H1 (cell line): ENCODE results near the gene DYNLL2. TPM values are rescaled to one million over a fixed set of nuclear protein-coding genes. Genes with fewer than 3 reads are reported as not detected.

Source experiments
- CTCF ChIA-PET: fragments of 300-600 bp; sonication (Branson Sonifier 250); formaldehyde crosslinking; loops from one replicate; lab custom pipeline; 2021; ENCODE audit not compliant: partially characterized antibody; lab: Charles Lee
- POLR2A ChIA-PET: fragments of 300-600 bp; sonication (Branson Sonifier 250); formaldehyde crosslinking; loops from one replicate; lab custom pipeline; 2021; ENCODE audit warnings: inconsistent platforms; ENCODE audit not compliant: partially characterized antibody; lab: Charles Lee
- DNase-seq, 2 experiments: peaks; one replicate each; pipeline versions ENCODE4 v3.0.0 to v3.0.0-alpha.2; 2010 to 2022; ENCODE audit warnings: low spot score in 2 of 2, low read depth in 1 of 2, mixed read lengths in 1 of 2
- FAIRE-seq: peaks from 2 replicates; lab custom pipeline; 2011; peaks lifted over from hg19 to GRCh38; lab: Jason Lieb, UNC
- H2AFZ ChIP-seq: 2 replicates; pipeline ENCODE4 v1.8.1; 2012; ENCODE audit warnings: low read length, inconsistent platforms
- H2AK5ac ChIP-seq: 2 replicates; pipeline ENCODE4 v1.6.1; 2013; ENCODE audit warnings: low read depth, low read length
- H2BK120ac ChIP-seq: replicated peaks from 2 replicates; pipeline ENCODE3; 2013; ENCODE audit warnings: low read depth, low read length, inconsistent platforms
- H2BK12ac ChIP-seq: 2 replicates; pipeline ENCODE4 v1.6.1; 2013; ENCODE audit warnings: low read depth, low read length
- H2BK15ac ChIP-seq: 2 replicates; pipeline ENCODE4 v1.6.1; 2013; ENCODE audit warnings: low read length
- H2BK20ac ChIP-seq: 2 replicates; pipeline ENCODE4 v1.6.1; 2013; ENCODE audit warnings: low read length
- H2BK5ac ChIP-seq: 2 replicates; pipeline ENCODE4 v1.6.1; 2013; ENCODE audit warnings: low read depth, low read length
- H3K14ac ChIP-seq: 2 replicates; pipeline ENCODE4 v1.6.1; 2013; ENCODE audit warnings: inconsistent platforms; ENCODE audit not compliant: insufficient read length
- H3K18ac ChIP-seq: 2 replicates; pipeline ENCODE4 v1.6.1; 2013; ENCODE audit warnings: low read length; ENCODE audit errors: extremely low read depth
- H3K23ac ChIP-seq: 2 replicates; pipeline ENCODE4 v1.6.1; 2013; ENCODE audit warnings: inconsistent platforms; ENCODE audit not compliant: insufficient read length
- H3K23me2 ChIP-seq: 2 replicates; pipeline ENCODE4 v1.6.1; 2013; ENCODE audit warnings: low read depth, low read length
- H3K27ac ChIP-seq: 2 replicates; pipeline ENCODE4 v1.6.1; 2011; ENCODE audit warnings: low read depth, low read length, inconsistent platforms
- H3K27me3 ChIP-seq, 4 experiments: replicated peaks in 1 of 4; 1 replicate in 1 of 4; 2 replicates in 3 of 4; pipeline versions ENCODE4 v1.6.1 to v1.8.1; 2011 to 2013; ENCODE audit warnings: low read length in 3 of 4, mild to moderate bottlenecking in 3 of 4, inconsistent platforms in 2 of 4, mixed read lengths in 2 of 4, moderate library complexity in 1 of 4; ENCODE audit not compliant: control insufficient read depth in 3 of 4, insufficient read depth in 3 of 4; ENCODE audit errors: extremely low read depth in 1 of 4
- H3K36me3 ChIP-seq, 4 experiments: 2 replicates each; pipeline versions ENCODE4 v1.6.1 to v1.8.1; 2011 to 2013; ENCODE audit warnings: mild to moderate bottlenecking in 4 of 4, low read length in 3 of 4, moderate library complexity in 2 of 4, control low read depth in 1 of 4, inconsistent platforms in 1 of 4; ENCODE audit not compliant: insufficient read depth in 4 of 4, control insufficient read depth in 2 of 4
- H3K4ac ChIP-seq: replicated peaks from 2 replicates; pipeline ENCODE3; 2013; ENCODE audit warnings: low read length, low read depth, mixed read lengths, inconsistent platforms; ENCODE audit not compliant: insufficient read length
- H3K4me1 ChIP-seq, 4 experiments: replicated peaks in 1 of 4; 1 replicate in 1 of 4; 2 replicates in 3 of 4; pipeline versions ENCODE4 v1.6.1 to v1.8.1; 2011 to 2013; ENCODE audit warnings: low read length in 3 of 4, inconsistent platforms in 2 of 4, mixed read lengths in 1 of 4; ENCODE audit not compliant: insufficient read depth in 4 of 4, control insufficient read depth in 3 of 4
- H3K4me2 ChIP-seq, 2 experiments: 2 replicates each; pipeline versions ENCODE4 v1.6.1 to v1.8.1; 2011 to 2013; ENCODE audit warnings: low read depth in 2 of 2, low read length in 2 of 2, control low read depth in 1 of 2, inconsistent platforms in 1 of 2, mild to moderate bottlenecking in 1 of 2; ENCODE audit not compliant: insufficient read depth in 1 of 2
- H3K4me3 ChIP-seq, 4 experiments: fragments of 200-600, 300-600 bp in 1 of 4; sonication (generic), shearing (Covaris generic), sonication (Bioruptor Twin) in 1 of 4; 2 replicates each; pipeline versions ENCODE4 v1.5.1 to v1.8.1; 2011 to 2016; ENCODE audit warnings: low read length in 4 of 4, low read depth in 3 of 4, control low read depth in 2 of 4, inconsistent platforms in 2 of 4, mild to moderate bottlenecking in 2 of 4, mixed read lengths in 1 of 4, moderate library complexity in 1 of 4; ENCODE audit not compliant: insufficient read depth in 2 of 4; ENCODE audit errors: extremely low read depth in 1 of 4
- H3K56ac ChIP-seq: replicated peaks from 2 replicates; pipeline ENCODE3; 2013; ENCODE audit warnings: low read depth, mild to moderate bottlenecking, mixed read lengths, low read length, inconsistent platforms; ENCODE audit not compliant: insufficient read length
- H3K79me1 ChIP-seq: 2 replicates; pipeline ENCODE4 v1.6.1; 2013; ENCODE audit warnings: low read depth, low read length, control low read depth
- H3K79me2 ChIP-seq, 2 experiments: 2 replicates each; pipeline versions ENCODE4 v1.6.1 to v1.8.1; 2012 to 2013; ENCODE audit warnings: low read length in 2 of 2, mild to moderate bottlenecking in 2 of 2, inconsistent platforms in 1 of 2; ENCODE audit not compliant: insufficient read depth in 2 of 2, control insufficient read depth in 1 of 2
- H3K9ac ChIP-seq, 4 experiments: replicated peaks in 1 of 4; 1 replicate in 1 of 4; 2 replicates in 3 of 4; pipeline versions ENCODE4 v1.6.1 to v1.8.1; 2011 to 2013; ENCODE audit warnings: low read depth in 3 of 4, low read length in 3 of 4, control low read depth in 2 of 4, mild to moderate bottlenecking in 2 of 4, moderate library complexity in 2 of 4, inconsistent platforms in 1 of 4; ENCODE audit errors: extremely low read depth in 1 of 4
- H3K9me3 ChIP-seq, 2 experiments: 2 replicates each; pipeline versions ENCODE4 v1.6.1 to v1.8.1; 2012 to 2013; ENCODE audit warnings: mild to moderate bottlenecking in 2 of 2, moderate library complexity in 2 of 2, control low read depth in 1 of 2, inconsistent platforms in 1 of 2, low read depth in 1 of 2, low read length in 1 of 2, mixed read lengths in 1 of 2; ENCODE audit not compliant: insufficient read depth in 2 of 2
- H4K20me1 ChIP-seq, 2 experiments: replicated peaks in 1 of 2; 2 replicates each; pipeline versions ENCODE3 to v1.8.1; 2011 to 2013; ENCODE audit warnings: inconsistent platforms in 2 of 2, low read length in 2 of 2, mild to moderate bottlenecking in 1 of 2; ENCODE audit not compliant: insufficient read depth in 2 of 2, control insufficient read depth in 1 of 2
- H4K5ac ChIP-seq: 2 replicates; pipeline ENCODE4 v1.6.1; 2013; ENCODE audit warnings: low read length, low read depth, mixed read lengths, inconsistent platforms; ENCODE audit not compliant: insufficient read length
- H4K8ac ChIP-seq: 2 replicates; pipeline ENCODE4 v1.8.0; 2013; ENCODE audit warnings: mild to moderate bottlenecking, moderate library complexity, low read length, inconsistent platforms; ENCODE audit not compliant: insufficient read depth; ENCODE audit errors: extremely low read depth
- H4K91ac ChIP-seq: replicated peaks from 2 replicates; pipeline ENCODE3; 2013; ENCODE audit warnings: low read length, mixed read lengths, inconsistent platforms; ENCODE audit not compliant: insufficient read length
- ASH2L ChIP-seq: fragments of 200-600, 300-600 bp; sonication (generic); IDR thresholded peaks from one replicate; pipeline ENCODE4 v1.7.1; 2017; ENCODE audit warnings: low read length
- BCL11A ChIP-seq, 2 experiments: IDR thresholded peaks; one replicate each; pipeline ENCODE4 v1.6.1; 2011; ENCODE audit warnings: low read depth in 2 of 2, low read length in 2 of 2, mild to moderate bottlenecking in 2 of 2
- EP300 ChIP-seq, 2 experiments: IDR thresholded peaks; 1 replicate in 1 of 2; 2 replicates in 1 of 2; pipeline ENCODE4 v1.6.1; 2011 to 2012; ENCODE audit warnings: low read depth in 2 of 2, low read length in 2 of 2, mild to moderate bottlenecking in 2 of 2, borderline replicate concordance in 1 of 2, inconsistent platforms in 1 of 2, moderate library complexity in 1 of 2
- JUND ChIP-seq: IDR thresholded peaks from 2 replicates; pipeline ENCODE4 v1.6.1; 2011; ENCODE audit warnings: mild to moderate bottlenecking, improper control_type of control experiment, low read length
- KDM1A ChIP-seq: fragments of 200-600, 300-600 bp; sonication (generic); IDR thresholded peaks from 2 replicates; pipeline ENCODE4 v1.7.1; 2016; ENCODE audit warnings: mild to moderate bottlenecking, low read length, borderline replicate concordance
- NANOG ChIP-seq: IDR thresholded peaks from 2 replicates; pipeline ENCODE4 v1.6.1; 2011; ENCODE audit warnings: low read length, low read depth, mild to moderate bottlenecking, inconsistent platforms; ENCODE audit not compliant: insufficient read depth, poor library complexity, severe bottlenecking
- POLR2A ChIP-seq, 2 experiments: IDR thresholded peaks; 1 replicate in 1 of 2; 2 replicates in 1 of 2; pipeline ENCODE4 v1.6.1; 2011; ENCODE audit warnings: low read depth in 2 of 2, low read length in 2 of 2, mild to moderate bottlenecking in 2 of 2; ENCODE audit errors: control extremely low read depth in 1 of 2
- SIX5 ChIP-seq: IDR thresholded peaks from 2 replicates; pipeline ENCODE4 v1.6.1; 2011; ENCODE audit warnings: mild to moderate bottlenecking, low read depth, low read length
- TEAD4 ChIP-seq: IDR thresholded peaks from 2 replicates; pipeline ENCODE4 v1.6.1; 2012; ENCODE audit warnings: low read depth, low read length, inconsistent platforms, mixed read lengths
- WGBS, 2 experiments: shearing (Covaris generic) in 1 of 2; methylation state at CpG; one replicate each; pipeline versions ENCODE4 v1.1.6 to v1.1.7; 2013 to 2015; ENCODE audit warnings: low lambda C conversion rate in 2 of 2, mixed read lengths in 2 of 2, inconsistent platforms in 1 of 2, low coverage in 1 of 2, missing lambda C conversion rate in 1 of 2; ENCODE audit not compliant: insufficient replicate concordance in 2 of 2, insufficient coverage in 1 of 2, insufficient read length in 1 of 2; ENCODE audit errors: extremely low coverage in 1 of 2, missing lambda C conversion rate in 1 of 2; 5-methylcytosine and 5-hydroxymethylcytosine counted together
- long read RNA-seq, 2 experiments: library from RNA in 1 of 2; library from capped mRNA in 1 of 2; stranded (forward); transcript quantifications; one replicate each; pipeline ENCODE4 v2.0.0, GENCODE V29; 2021; ENCODE audit warnings: inconsistent platforms in 1 of 2
- polyA minus RNA-seq, 3 experiments: library from RNA; depleted of rRNA, polyadenylated mRNA; stranded (reverse); fragments of >200 nt; gene quantifications; 1 replicate in 2 of 3; 2 replicates in 1 of 3; pipeline ENCODE4 v1.2.3, GENCODE V29; 2011
- polyA plus RNA-seq, 7 experiments: library from polyadenylated mRNA; depleted of rRNA in 3 of 7; stranded (reverse) in 5 of 7; unstranded in 2 of 7; fragments of >200 nt in 5 of 7; fragments of 200-250 nt in 2 of 7; gene quantifications; 1 replicate in 5 of 7; 2 replicates in 1 of 7; 4 replicates in 1 of 7; pipeline versions ENCODE4 v1.2.1 to v1.2.3, GENCODE V29; 2011 to 2013; ENCODE audit warnings: missing spikeins in 2 of 7, mixed read lengths in 2 of 7
- total RNA-seq: library from RNA; stranded (reverse); fragmentation: NEBNext Ultra II Directional; extraction: Animal tissue kit (Norgen Biotek cat#: 25700); gene quantifications from 2 replicates; pipeline ENCODE4 v1.2.1, GENCODE V29; 2021

The DYNLL2 gene
- total RNA-seq = 49.7 and 52.7 TPM in 2 replicates
- polyA plus RNA-seq (2011; rRNA removed) = 19.8 and 21.6 TPM in 2 replicates
- polyA plus RNA-seq (2011; cell fraction: cytosol; rRNA removed) = 24.8 TPM
- polyA plus RNA-seq (2011; cell fraction: nucleus; rRNA removed) = 13.0 TPM
- 55.1 to 71.7 TPM (median 59.8 TPM) in 4 replicates for polyA plus RNA-seq (2012, experiment 1 of 2)
- polyA plus RNA-seq (2012, experiment 2 of 2) = 23.3 TPM
- polyA plus RNA-seq (2013, experiment 1 of 2) = 20.9 TPM
- polyA plus RNA-seq (2013, experiment 2 of 2) = 21.2 TPM
- polyA minus RNA-seq (2011; rRNA and poly(A)+ RNA removed) = 32.7 and 36.5 TPM in 2 replicates
- 18.9 TPM for polyA minus RNA-seq (2011; cell fraction: cytosol; rRNA and poly(A)+ RNA removed)
- polyA minus RNA-seq (2011; cell fraction: nucleus; rRNA and poly(A)+ RNA removed) = 17.3 TPM
- long read RNA-seq, experiment 1, full-length matches to known transcripts = 22 of 109 reads
- long read RNA-seq, experiment 1, partial matches to known transcripts = 8 of 109 reads
- long read RNA-seq, experiment 1, other reads (novel, unspliced or antisense) = 79 of 109 reads
- long read RNA-seq, experiment 2, partial matches to known transcripts = 10 of 11 reads
- long read RNA-seq, experiment 2, other reads (novel, unspliced or antisense) = 1 of 11 reads

DNA sequence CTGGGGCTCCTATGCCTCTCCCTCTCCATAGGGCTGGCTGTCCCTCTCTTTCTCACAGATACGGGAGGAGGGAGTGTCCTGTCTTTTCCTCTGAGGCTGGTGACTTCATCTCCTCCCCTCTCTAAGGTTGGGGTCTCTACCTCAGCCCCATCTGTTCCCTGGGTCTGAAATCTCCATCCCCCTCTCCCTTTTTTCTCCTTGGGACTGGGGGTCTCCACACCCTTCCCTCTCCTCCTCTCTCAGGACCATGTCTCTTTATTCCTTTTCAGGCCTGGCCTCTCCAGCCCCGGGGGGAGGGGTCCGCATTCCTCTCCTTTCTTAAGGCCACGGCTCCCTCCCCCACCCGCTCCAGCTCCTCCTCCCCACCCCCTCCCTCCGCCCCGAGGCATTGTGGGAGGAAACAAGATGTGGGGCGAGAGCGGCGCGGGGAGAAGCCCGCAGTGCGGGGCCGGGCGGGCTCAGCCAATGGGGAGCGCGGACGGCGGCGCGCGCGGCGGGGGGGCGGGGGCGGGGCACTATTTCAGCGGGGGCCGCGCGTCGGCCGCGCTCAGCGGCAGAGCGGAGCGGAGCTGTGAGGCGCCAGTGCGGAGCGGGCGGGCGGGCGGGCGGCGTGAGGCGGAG is at the start of gene DYNLL2:
Gene DYNLL2, plus strand, starts transcription at position 550 of the 621 bp plus-strand sequence. CDS start 3,672 bp downstream, outside the sequence.
- H3K9ac ChIP-seq = peak within 1 kb of the TSS; percentile 80 to 95 (median 82)
- H2BK15ac ChIP-seq = peak within 1 kb of the TSS; percentile 95; the same call in 1 of the 2 replicates
- H3K4me2 ChIP-seq = peak within 1 kb of the TSS; percentile 75 to 86
- peak within 1 kb of the TSS; percentile 99 for H4K5ac ChIP-seq
- peak within 1 kb of the TSS; percentile 99 for H2BK5ac ChIP-seq
- peaks cover 11 to 24% (median 18%) of the 10 kb centered on the region in 4 experiments for H3K4me1 ChIP-seq
- ChIA-PET POLR2A (interaction anchor here (0.5 to 16.6 kb wide), 22 partner anchors 9 to 827 kb away, joined by 3 to 292 read pairs (median 4); partner anchors contain the start of genes MSI2, SRSF1 and VEZF1), CTCF (interaction anchor here (0.9 to 2.0 kb wide), 4 partner anchors 13 to 82 kb away, joined by 4 to 6 read pairs (median 4); no protein-coding TSS in a partner anchor)
- H3K79me1 ChIP-seq = peaks cover 13% of the 10 kb centered on the region
- peak within 1 kb of the TSS; percentile 95 for H4K8ac ChIP-seq
- H3K4ac ChIP-seq = peak within 1 kb of the TSS; percentile 79
- H2AFZ ChIP-seq = no peak within 1 kb of the TSS
- peak within 1 kb of the TSS; percentile 94 for H3K27ac ChIP-seq
- WGBS, 2 experiments = no CpG with 5 or more reads among the region's 45 CpGs
- DNase-seq = peak; percentile 84 to 89
- peak within 1 kb of the TSS; percentile 89; the same call in 1 of the 2 replicates for H2BK12ac ChIP-seq
- no peak within 1 kb of the TSS for H3K23ac ChIP-seq
- peak within 1 kb of the TSS; percentile 31 for H3K14ac ChIP-seq
- H4K91ac ChIP-seq = peak within 1 kb of the TSS; percentile 96
- H3K18ac ChIP-seq = peak within 1 kb of the TSS; percentile 99
- H3K23me2 ChIP-seq = peaks cover 11% of the 10 kb centered on the region
- peaks cover 36 to 47% of the 10 kb centered on the region in 2 experiments for H3K79me2 ChIP-seq
- peaks cover 2 to 29% (median 6%) of the 10 kb centered on the region in 4 experiments; a peak in 5 of 8 replicates for H3K36me3 ChIP-seq
- peak within 1 kb of the TSS; percentile 78 to 91 (median 84) for H3K4me3 ChIP-seq
- peaks cover 31 to 35% of the 10 kb centered on the region in 2 experiments for H4K20me1 ChIP-seq
- no peaks in the 10 kb centered on the region for H3K9me3 ChIP-seq
- H2BK120ac ChIP-seq = peak within 1 kb of the TSS; percentile 90
- H3K56ac ChIP-seq = peak within 1 kb of the TSS; percentile 63
- H3K27me3 ChIP-seq = no peaks in the 10 kb centered on the region; a peak in 3 of 7 replicates
- peak within 1 kb of the TSS; percentile 98 for H2BK20ac ChIP-seq
- no peak for FAIRE-seq
- peak within 1 kb of the TSS; percentile 32; the same call in 1 of the 2 replicates for H2AK5ac ChIP-seq
- TF ChIP-seq SIX5 (no peak), POLR2A (IDR thresholded peaks at IDR 0.05; ENCODE audit: control extremely low read depth in 1 of 2, low read depth in 2 of 2, low read length in 2 of 2) (peak; percentile 72 to 80), KDM1A (peak; percentile 49; the same call in 1 of the 2 replicates), NANOG (no peak), BCL11A (IDR thresholded peaks at IDR 0.05; ENCODE audit: low read depth in 2 of 2, low read length in 2 of 2) (no peak), ASH2L (peak; percentile 98), TEAD4 (peak; percentile 83), JUND (no peak), EP300 (IDR thresholded peaks at IDR 0.05; ENCODE audit: borderline replicate concordance in 1 of 2, low read depth in 2 of 2, low read length in 2 of 2) (peak in 1 of 2 experiments; percentile 46; a peak in 1 of 3 replicates)
